Heart left ventricle (tissue), 16 donors: ENCODE measurements around the gene CDX1. TPM values are rescaled to one million over a fixed set of nuclear protein-coding genes. Genes with fewer than 3 reads are reported as not detected.

Experiments
- ATAC-seq, 4 donors: fragments of 200-7000 bp; cut with Tn5 transposase; one replicate each; pipeline ENCODE4 v1.9.1; 2020 to 2022; ENCODE audit warnings: moderate library complexity in 4 of 4, mild to moderate bottlenecking in 3 of 4, moderate number of reproducible peaks in 1 of 4
- DNase-seq, 5 donors: peaks; one replicate each; pipeline ENCODE4 v3.0.0-alpha.2; 2020
- H3K27ac ChIP-seq, 12 donors: fragments of 200-600 bp; sonication (generic) in 4 of 12; one replicate each; pipeline versions ENCODE4 v1.5.0 to v1.8.0; 2016 to 2022; ENCODE audit warnings: mild to moderate bottlenecking in 2 of 12
- H3K27me3 ChIP-seq, 9 donors: fragments of 200-600 bp; sonication (generic) in 2 of 9; one replicate each; pipeline versions ENCODE4 v1.5.1 to v1.8.0; 2016 to 2022; ENCODE audit warnings: mild to moderate bottlenecking in 3 of 9
- H3K36me3 ChIP-seq, 9 donors: fragments of 200-600 bp; sonication (generic) in 2 of 9; one replicate each; pipeline versions ENCODE4 v1.5.0 to v1.8.0; 2018 to 2022; ENCODE audit warnings: mild to moderate bottlenecking in 2 of 9
- H3K4me1 ChIP-seq, 12 donors: fragments of 200-600 bp; sonication (generic) in 4 of 12; one replicate each; pipeline versions ENCODE4 v1.5.0 to v1.8.0; 2016 to 2022; ENCODE audit warnings: mild to moderate bottlenecking in 3 of 12
- H3K4me3 ChIP-seq, 12 donors: fragments of 200-600 bp; sonication (generic) in 4 of 12; one replicate each; pipeline versions ENCODE4 v1.5.0 to v1.8.0; 2017 to 2022; ENCODE audit warnings: mild to moderate bottlenecking in 9 of 12, moderate library complexity in 4 of 12
- H3K9me3 ChIP-seq, 12 donors: fragments of 200-600 bp; sonication (generic) in 4 of 12; one replicate each; pipeline versions ENCODE4 v1.5.0 to v1.8.0; 2016 to 2022; ENCODE audit warnings: mild to moderate bottlenecking in 1 of 12
- CTCF ChIP-seq, 12 donors: fragments of 200-600 bp; sonication (generic) in 4 of 12; IDR thresholded peaks; one replicate each; pipeline versions ENCODE4 v1.5.0 to v1.8.0; 2018 to 2022; ENCODE audit warnings: antibody characterized with exemption in 12 of 12, mild to moderate bottlenecking in 5 of 12
- POLR2A ChIP-seq, 2 donors: fragments of 450-650 bp; IDR thresholded peaks; one replicate each; pipeline ENCODE4 v1.6.1; 2017; ENCODE audit warnings: antibody characterized with exemption in 2 of 2, mild to moderate bottlenecking in 2 of 2, moderate library complexity in 2 of 2
- WGBS, 4 donors: extraction: QIAGEN DNeasy Blood & Tissue Kit in 2 of 4; methylation state at CpG; one replicate each; pipeline versions ENCODE4 v1.1.5 to v1.1.7; 2013 to 2018; 5-methylcytosine and 5-hydroxymethylcytosine counted together
- intact Hi-C, 10 donors: fragments of 100-400 bp; cut with DNase I; formaldehyde crosslinking; loops; one replicate each; pipeline versions ENCODE4 v1.11.1 to v1.14.2; 2022
- polyA plus RNA-seq, 2 donors: library from polyadenylated mRNA; stranded (reverse); fragments of 200-250 nt; gene quantifications; one replicate each; pipeline ENCODE4 v1.2.3, GENCODE V29; 2013
- total RNA-seq, 9 donors: library from RNA; depleted of rRNA in 2 of 9; stranded (reverse); fragments of >200 nt in 2 of 9; fragmentation: NEBNext Ultra II Directional in 3 of 9; extraction: Animal tissue kit (Norgen Biotek cat#: 25700) in 3 of 9; gene quantifications; one replicate each; pipeline versions ENCODE4 v1.1.0 to v1.2.4, GENCODE V29; 2016 to 2023
- donor health status: ischemic (EF 13 %, LVEDD 7.1; RV severe dilation, severe dysfunction).
- donor health status: healthy with polysubstance abuse.
- donor health status: DM: no; HTN: yes; CAD: no.
- donor health status: DM: no; HTN: no; CAD: no.
- donor health status: ischemic (EF 25% LVEDD 6.9; RV normal size, moderate dysfunction).
- donor health status: ischemic (EF 25% LVEDD 5.7; RV mildly dilated, moderate dysfunction).
- donor health status: healthy.
- donor health status: DM: yes; HTN: yes; CAD: no.
- donor health status: ischemic (EF 35%, LVEDD 5.7; RV mildly dilated, moderate dysfunction).
- donor health status: nonischemic (EF 11% LVEDD 7.7; RV severe dilation, severe dysfunction).
- donor health status: DM: yes; HTN: yes; CAD: no.
- donor health status: PGD.
- donor health status: ischemic (EF 29% LVEDD 5.4; RV normal size, mild dysfunction).
- donor health status: nonischemic (EF 23%, LVEDD 6.1; RV moderate dilation, normal function).

Gene CDX1
- total and polyA plus RNA-seq, 11 donors: 0.17 to 0.29 (median 0.29) TPM; not detected in 8

GRCh38 chr5:150190987-150191386 lies 24.4 kb downstream of the CDX1 start:
- ATAC-seq (no peak), DNase-seq (no peak)
- peaks cover 0 to 15% (median 0%) of the 10 kb centered on the region in 12 donors for H3K4me1 ChIP-seq
- H3K36me3 ChIP-seq: no peaks in the 10 kb centered on the region
- TF ChIP-seq POLR2A (IDR thresholded peaks at IDR 0.05): no peak
- TF ChIP-seq CTCF (IDR thresholded peaks at IDR 0.05): no peak
- no peaks in the 10 kb centered on the region for H3K9me3 ChIP-seq
- H3K4me3 ChIP-seq: no peak overlapping the region
- intact Hi-C loops: no loop called here
- H3K27ac ChIP-seq: no peak overlapping the region
- 43 to 77% (median 60%) methylated on average over 2 of the region's 2 CpGs for WGBS, 4 donors
- peaks cover 9 to 34% (median 19%) of the 10 kb centered on the region in 9 donors for H3K27me3 ChIP-seq

- Histone ChIP-seq H3K9me3 (no peaks in the 10 kb centered on the region), H3K27ac (no peak overlapping the region), H3K4me1 (peaks cover 0 to 8% (median 0%) of the 10 kb centered on the region in 12 donors), H3K27me3 (peaks cover 9 to 34% (median 19%) of the 10 kb centered on the region in 9 donors), H3K36me3 (no peaks in the 10 kb centered on the region), H3K4me3 (no peak overlapping the region)
- TF ChIP-seq POLR2A (IDR thresholded peaks at IDR 0.05): no peak
- no peak for TF ChIP-seq CTCF (IDR thresholded peaks at IDR 0.05)
- 68 to 86% (median 76%) methylated on average over 3 to 4 of the region's 4 CpGs for WGBS, 4 donors
- intact Hi-C loops: no loop called here
- DNase-seq: no peak
- no peak for ATAC-seq
These were observed 25.9 kb downstream of the CDX1 start for GRCh38 chr5:150192462-150192861.

- TF ChIP-seq CTCF (IDR thresholded peaks at IDR 0.05) (no peak), POLR2A (IDR thresholded peaks at IDR 0.05) (no peak)
- intact Hi-C loops: no loop called here
- no peaks in the 10 kb centered on the region for H3K4me1 ChIP-seq
- no peak for ATAC-seq
- WGBS, 4 donors: 73 to 88% (median 84%) methylated on average over 9 of the region's 9 CpGs
- no peaks in the 10 kb centered on the region for H3K36me3 ChIP-seq
- H3K9me3 ChIP-seq: no peaks in the 10 kb centered on the region
- H3K4me3 ChIP-seq: no peak overlapping the region
- no peak for DNase-seq
- peaks cover 0 to 4% (median under 1%) of the 10 kb centered on the region in 9 donors for H3K27me3 ChIP-seq
- no peak overlapping the region for H3K27ac ChIP-seq
These were observed 29.3 kb downstream of the CDX1 start for GRCh38 chr5:150195736-150196485.

- H3K27me3 ChIP-seq: peaks cover 0 to 4% (median 0%) of the 10 kb centered on the region in 9 donors
- ATAC-seq (no peak), DNase-seq (no peak)
- 68 to 94% (median 87%) methylated on average over 3 to 5 of the region's 5 CpGs for WGBS, 4 donors
- no peaks in the 10 kb centered on the region for H3K36me3 ChIP-seq
- no peak overlapping the region for H3K27ac ChIP-seq
- no peaks in the 10 kb centered on the region for H3K9me3 ChIP-seq
- no peaks in the 10 kb centered on the region for H3K4me1 ChIP-seq
- intact Hi-C loops: no loop called here
- no peak overlapping the region for H3K4me3 ChIP-seq
- TF ChIP-seq CTCF (IDR thresholded peaks at IDR 0.05): no peak
- TF ChIP-seq POLR2A (IDR thresholded peaks at IDR 0.05): no peak
These were observed 29.9 kb downstream of the CDX1 start for GRCh38 chr5:150196514-150196913.
